Posterior cingulate gyrus (tissue), 11 donors: ENCODE results near the gene TRPM8.

Experiments
- DNase-seq, 10 donors: peaks; one replicate each; pipeline versions ENCODE4 v3.0.0 to v3.0.0-alpha.2; 2020 to 2021; ENCODE audit warnings: mixed read lengths in 3 of 10
- intact Hi-C: fragments of 100-400 bp; cut with DNase I; formaldehyde crosslinking; loops from one replicate; pipeline ENCODE4 v1.15.1; 2023

The TRPM8 gene

DNA sequence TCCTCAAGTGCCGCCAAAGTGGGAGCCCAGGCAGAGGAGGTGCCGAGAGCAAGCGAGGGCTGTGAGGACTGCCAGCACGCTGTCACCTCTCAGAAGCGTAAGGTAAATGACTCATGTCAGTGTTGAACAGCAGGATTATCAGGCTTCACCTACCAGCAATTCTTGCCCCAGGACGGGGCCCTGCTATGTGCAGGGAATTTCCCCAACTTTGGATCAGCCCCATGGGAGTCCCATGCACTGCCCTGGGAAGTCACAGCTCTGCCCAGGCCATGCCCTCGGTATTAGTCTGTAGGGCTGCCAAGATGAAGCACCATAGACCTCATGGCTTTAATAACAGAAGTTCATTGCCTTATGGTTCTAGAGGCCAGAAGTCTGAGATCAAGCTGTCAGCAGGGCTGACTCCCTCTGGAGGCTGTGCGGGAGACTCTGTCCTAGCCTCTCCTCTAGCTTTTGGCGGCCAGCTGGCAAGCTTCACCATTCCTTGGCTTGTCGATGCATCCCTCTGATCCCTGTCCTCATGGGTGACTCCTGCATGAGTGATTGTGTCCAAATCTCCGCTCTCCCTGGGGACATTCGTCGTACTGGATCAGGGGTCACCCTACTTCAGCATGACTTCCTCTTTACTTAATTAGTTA lies 55.9 kb downstream of the TRPM8 start:
- intact Hi-C loops = loop anchor here (10.0 kb wide), 1 partner anchor 162 kb away; no protein-coding TSS in a partner anchor
- no peak for DNase-seq

DNA sequence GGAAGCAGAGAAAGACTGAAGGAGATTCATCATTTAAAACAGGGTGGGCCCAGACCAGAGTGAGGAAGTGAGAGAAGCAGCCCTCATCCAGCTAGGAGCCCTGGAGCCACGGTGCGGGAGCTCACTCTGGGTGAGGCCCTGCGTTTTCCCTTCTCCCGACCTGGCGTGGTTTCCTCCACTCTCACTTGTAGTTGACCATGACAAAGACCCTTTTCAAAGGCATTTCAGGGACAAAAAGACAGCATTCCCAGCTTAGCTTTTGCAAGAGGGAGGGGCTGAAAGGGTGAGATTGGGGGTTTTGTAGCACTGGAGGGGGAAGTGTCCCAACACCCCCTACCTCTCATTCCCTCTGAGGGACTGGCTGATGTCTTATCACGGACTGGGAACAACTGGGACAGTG lies 56.6 kb downstream of the TRPM8 start:
- intact Hi-C loops = loop anchor here (10.0 kb wide), 1 partner anchor 161 kb away; no protein-coding TSS in a partner anchor
- no peak for DNase-seq

DNA sequence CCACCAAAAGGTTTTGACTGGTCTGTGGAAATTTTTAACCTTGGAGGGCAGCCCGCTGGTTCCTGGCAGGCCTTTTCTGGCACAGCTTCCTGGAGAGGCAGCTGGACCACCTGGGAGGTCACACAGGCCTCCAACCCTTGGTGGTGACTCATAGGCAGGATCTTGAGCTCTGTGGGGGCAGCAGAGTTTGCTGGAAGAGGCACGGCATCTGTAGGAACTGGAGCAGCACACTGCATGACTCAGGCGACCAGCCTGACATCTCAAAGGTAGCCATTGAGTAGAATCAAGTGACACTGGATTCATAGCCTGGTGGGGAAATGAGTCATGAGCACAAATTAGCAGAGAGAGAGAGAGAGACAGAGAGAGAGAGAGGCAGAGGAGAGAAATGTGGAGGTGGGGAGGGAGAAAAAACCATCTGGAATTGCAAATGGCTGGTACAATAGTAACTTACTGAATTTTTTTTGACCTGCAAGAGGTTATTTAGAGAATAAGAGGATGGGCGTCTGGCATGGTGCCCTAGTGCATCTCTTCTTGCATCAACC lies 57.4 kb downstream of the TRPM8 start:
- peak in 5 of 10 donors; percentile 25 to 86 (median 50) for DNase-seq
- intact Hi-C loops = loop anchor here (5.0 to 10.0 kb wide), 2 partner anchors 160 to 1143 kb away; no protein-coding TSS in a partner anchor

- intact Hi-C loops = loop anchor here (1.0 to 10.0 kb wide), 4 partner anchors 159 to 1141 kb away; no protein-coding TSS in a partner anchor
- no peak for DNase-seq
These were observed 58.9 kb downstream of the TRPM8 start for GRCh38 chr2:233976087-233976486.

DNA sequence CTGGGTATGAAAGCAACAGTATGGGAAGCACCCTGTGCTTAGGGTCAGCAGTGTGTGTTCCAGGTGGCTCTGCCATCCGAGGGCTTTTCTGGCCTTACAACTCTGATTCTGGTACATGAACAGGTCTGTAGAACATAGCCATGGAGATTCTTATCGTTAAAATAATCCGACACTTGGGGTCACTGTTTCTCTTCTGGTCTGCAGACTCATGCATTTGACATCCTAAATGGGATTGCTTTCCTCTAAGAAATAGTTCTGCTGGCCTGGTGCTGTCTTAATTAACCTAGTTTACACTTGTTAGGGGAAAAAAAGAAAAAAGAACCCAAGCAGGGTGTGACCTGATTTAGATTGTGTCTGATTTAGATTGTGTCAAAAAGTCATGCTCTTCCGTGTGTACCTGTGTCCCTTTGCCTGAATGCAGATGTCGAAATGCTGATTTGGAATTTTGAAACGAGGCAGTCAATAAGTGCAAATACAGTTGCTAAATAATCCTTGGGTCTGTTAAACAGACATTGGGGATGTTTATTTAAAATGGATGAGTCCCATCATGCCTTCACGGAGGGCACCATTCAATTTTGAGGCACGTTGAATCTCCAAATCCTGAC lies 59.6 kb downstream of the TRPM8 start:
- intact Hi-C loops = loop anchor here (1.0 to 10.0 kb wide), 4 partner anchors 158 to 1141 kb away; no protein-coding TSS in a partner anchor

DNA sequence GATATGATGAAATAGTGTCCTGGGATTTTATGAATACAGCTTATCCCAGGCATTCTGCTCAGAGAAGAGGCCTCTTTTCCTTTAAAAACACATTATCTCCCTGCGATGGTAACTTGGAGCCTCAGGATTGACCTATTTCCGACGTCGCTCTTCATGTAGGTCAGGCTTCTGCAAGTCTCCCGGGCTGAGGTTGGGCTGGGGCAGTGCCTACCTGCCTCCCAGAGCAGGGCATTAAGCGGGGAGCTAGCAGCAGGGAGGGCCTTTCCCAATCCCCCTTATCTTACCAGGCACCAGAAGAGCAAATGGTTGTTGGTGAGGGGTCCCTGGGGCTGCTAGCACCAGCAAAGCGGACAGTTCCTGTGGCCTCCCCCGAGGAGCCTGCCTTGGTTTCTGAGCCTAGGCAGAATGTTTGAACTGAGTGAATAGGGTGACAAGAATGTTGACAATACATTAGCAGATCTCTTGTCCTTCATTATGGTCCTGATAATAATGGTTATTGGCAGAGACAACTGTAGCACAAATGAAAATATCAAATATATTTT lies 60.2 kb downstream of the TRPM8 start:
- intact Hi-C loops = loop anchor here (2.0 to 10.0 kb wide), 3 partner anchors 157 to 1140 kb away; no protein-coding TSS in a partner anchor
- no peak for DNase-seq

More for the DNA sequence above, 59.6 kb downstream of the TRPM8 start:
- DNase-seq = no peak

DNA sequence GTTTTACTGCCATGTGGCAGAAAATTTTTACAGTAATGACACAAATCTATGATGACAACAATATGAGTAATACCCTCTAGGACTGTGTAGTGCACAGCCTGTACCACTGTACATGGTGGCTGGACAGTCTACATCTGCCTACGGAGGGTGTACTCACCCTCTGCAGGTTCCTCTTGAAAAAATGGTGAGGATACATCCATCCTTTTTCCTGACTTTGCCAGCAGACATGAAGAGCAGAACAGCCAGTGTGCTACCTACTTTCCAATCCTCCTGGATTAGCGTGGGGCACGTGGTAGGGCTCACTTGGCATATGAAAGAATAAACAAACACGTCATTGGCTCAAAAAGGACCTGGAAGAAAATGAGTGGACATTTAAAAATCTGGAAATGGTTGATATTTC lies 62.6 kb downstream of the TRPM8 start:
- intact Hi-C loops = loop anchor here (5.0 to 10.0 kb wide), 2 partner anchors 155 to 1138 kb away; no protein-coding TSS in a partner anchor
- no peak for DNase-seq

DNA sequence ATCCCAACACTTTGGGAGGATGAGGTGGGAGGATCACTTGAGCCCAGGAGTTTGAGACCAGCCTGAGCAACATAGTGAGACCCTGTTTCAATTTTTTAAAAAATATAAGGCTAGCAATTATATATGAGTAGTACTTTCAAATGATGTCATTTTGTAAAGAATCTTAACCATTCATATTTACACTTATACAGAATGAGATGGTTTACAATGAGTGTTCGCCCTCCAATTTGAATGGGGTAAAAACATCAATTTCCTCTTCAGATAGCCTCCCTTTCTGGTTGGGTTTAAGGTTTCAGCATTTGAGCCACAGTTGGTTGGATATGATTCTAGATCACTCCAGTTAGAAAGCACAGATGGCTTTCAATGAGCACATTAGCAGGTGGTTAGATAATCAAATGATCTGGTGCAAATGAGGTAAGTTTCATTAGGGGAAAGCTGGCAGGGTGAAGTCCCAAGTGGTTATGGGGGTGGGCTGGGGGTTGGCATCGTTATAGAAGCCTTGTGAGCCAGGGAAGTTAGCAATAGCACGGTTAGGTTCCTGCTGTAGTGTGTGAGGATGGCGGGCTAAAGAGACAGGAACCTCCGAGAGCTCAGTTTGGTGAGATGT lies 63.9 kb downstream of the TRPM8 start:
- DNase-seq = no peak
- intact Hi-C loops = no loop called here

GRCh38 chr2:233981574-233982420 lies 64.6 kb downstream of the TRPM8 start:
- DNase-seq = no peak

GRCh38 chr2:233982421-233983121 lies 65.4 kb downstream of the TRPM8 start:
- intact Hi-C loops = no loop called here
- DNase-seq = no peak

More at GRCh38 chr2:233981574-233982420, 64.6 kb downstream of the TRPM8 start:
- intact Hi-C loops = no loop called here

DNA sequence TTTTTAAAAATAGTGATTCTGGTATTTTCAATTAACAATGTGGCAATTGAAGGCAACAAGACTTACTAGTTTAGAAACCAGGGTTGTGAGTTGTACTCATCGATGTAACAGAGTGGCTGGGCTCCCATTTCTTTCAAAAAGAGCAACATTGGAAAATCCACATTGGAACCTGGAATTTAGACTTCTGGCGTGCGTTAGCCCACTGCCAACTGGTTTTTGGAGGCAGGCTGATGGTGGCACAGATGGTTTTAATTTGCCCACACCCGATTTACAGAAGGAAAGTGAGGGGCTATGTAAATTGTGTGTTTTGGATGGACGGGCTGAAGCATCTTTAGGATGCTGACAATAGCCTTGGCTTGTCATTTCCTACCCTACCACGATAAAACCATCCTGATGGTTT lies 66.3 kb downstream of the TRPM8 start:
- intact Hi-C loops = no loop called here
- DNase-seq = no peak

DNA sequence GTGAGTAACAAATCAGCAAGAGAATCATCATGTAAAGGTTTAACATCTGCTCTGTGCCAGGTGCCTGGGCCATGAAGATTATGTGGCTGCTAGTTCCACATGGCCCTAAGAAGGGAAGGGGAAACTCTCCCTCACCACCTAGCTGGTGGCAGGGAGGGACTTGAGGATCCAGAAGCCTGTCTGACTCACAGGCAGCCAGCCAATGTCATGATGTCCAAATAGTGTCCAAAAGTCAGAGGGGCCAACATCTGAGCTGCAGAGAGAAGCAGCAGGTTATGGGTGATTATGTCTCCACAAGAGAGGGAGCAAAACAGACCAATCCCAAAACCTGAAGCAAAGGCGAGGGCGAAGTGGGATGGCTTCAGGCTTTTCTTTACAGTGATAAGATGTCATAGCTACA lies 71.4 kb downstream of the TRPM8 start:
- no peak for DNase-seq
- intact Hi-C loops = no loop called here

DNA sequence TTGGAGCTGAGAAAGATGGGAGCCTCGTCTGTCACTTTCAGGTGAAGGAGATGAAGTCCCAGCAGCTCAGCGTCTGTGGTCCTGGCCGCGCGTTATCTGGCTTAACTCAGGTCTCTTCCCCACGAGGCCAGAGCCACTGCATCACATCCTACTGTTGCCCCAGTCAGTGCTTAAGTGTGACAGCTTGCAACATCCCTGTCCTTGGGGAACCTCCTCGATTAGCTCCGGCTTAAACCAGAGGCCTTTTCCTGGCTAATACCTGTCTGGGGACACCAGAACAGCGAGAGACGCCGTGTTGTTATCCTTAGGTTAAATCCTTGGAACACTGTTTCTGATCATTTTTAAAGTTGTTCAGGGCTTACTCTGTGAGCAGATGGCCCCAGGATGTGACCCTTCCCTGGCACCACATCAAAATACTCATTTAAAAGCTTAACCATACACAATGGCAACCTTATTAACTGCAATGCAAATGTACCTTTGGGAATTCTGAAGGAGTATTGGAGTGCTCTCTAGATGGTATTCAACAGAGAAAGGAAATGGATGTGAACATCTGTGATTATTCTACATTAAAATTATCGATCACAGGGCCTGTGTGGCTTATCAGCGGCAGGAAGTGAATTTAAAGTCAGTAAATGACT lies 72.2 kb downstream of the TRPM8 start:
- no peak for DNase-seq
- intact Hi-C loops = no loop called here

DNA sequence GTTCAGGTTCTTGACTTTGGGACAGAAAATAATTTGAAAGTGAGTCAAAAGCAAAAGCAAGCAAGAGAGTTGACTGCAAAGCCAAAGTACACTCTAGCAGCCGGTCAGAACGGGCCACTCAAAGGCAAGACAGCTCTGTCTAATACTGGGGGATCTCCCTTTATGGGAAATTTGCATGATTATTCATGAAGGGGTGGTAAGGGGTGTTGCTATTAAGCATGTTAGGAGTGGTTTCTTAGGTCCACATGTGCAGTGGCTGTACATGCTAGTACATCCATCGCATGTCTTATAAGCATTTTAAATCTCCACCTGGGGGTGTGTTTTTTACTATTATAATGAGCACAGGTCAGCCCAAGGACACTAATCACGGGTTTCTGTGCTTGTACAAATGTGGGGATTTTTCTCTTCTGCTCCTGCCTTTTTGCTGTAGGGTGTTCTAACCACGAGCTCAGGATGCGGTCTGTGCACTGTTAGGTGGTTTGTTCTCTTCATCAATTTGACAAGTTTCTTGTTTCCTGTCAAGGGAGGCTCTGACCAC lies 73.2 kb downstream of the TRPM8 start:
- DNase-seq = no peak

DNA sequence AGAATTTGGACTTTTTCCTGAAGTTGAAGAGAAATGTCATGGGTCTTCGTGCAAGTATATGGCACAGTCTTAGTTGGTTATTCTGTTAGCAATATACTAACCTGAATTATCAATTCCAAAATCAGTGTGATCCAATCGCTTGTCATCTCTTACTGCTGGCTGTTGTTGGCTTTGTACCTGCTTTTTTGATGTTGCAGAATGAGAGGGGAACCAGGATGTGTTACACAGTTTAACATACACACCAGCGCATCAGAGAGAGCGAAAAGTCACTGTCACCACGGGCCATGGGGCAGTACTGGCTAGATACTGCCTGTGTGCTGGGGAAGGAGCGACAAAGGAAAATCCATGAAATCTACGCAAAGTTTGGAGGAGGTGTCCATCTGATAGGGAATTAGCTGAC lies 74.0 kb downstream of the TRPM8 start:
- intact Hi-C loops = no loop called here
- no peak for DNase-seq

More for the DNA sequence above, 73.2 kb downstream of the TRPM8 start:
- intact Hi-C loops = no loop called here

- intact Hi-C loops = no loop called here
These were observed 75.5 kb downstream of the TRPM8 start for GRCh38 chr2:233992513-233993217.

GRCh38 chr2:233993461-233993860 lies 76.3 kb downstream of the TRPM8 start:
- intact Hi-C loops = no loop called here
- DNase-seq = no peak

More at GRCh38 chr2:233992513-233993217, 75.5 kb downstream of the TRPM8 start:
- no peak for DNase-seq

DNA sequence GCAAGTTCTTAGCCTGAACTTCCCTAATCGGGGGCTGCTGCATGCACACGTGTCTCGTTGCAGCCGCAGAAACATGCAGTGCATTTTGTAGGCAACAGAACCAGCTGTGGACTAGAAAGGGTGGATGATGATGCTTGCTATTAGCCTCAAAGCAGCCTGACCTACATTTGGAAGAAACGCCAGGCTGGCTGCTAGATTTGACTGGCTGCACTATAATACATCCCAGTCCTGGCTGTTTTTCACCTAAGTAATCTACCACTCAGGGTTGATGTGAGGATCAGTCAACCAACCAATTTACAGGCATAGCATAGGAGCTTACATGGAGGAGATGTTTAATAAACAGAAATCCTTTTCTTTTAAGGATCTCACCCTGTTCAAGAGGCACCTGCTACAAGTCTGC lies 77.0 kb downstream of the TRPM8 start:
- intact Hi-C loops = no loop called here
- no peak for DNase-seq
